HFF-Myc (cell line): ENCODE data around the gene LOC128125822.

ENCODE experiments used
- DNase-seq: peaks from one replicate; pipeline ENCODE4 v3.0.0-alpha.2; 2011; ENCODE audit warnings: low read depth; ENCODE audit errors: extremely low read depth
- H3K4me3 ChIP-seq: replicated peaks from 2 replicates; pipeline ENCODE4 v1.5.1; 2011; ENCODE audit warnings: low read depth, mild to moderate bottlenecking, control low read depth, low read length
- TF ChIP-seq, protein P1 (sequence below): IDR thresholded peaks from 2 replicates; pipeline ENCODE4 v1.5.1; 2012; ENCODE audit warnings: mild to moderate bottlenecking, low read depth, low read length, control low read depth; ENCODE audit errors: missing control alignments

Gene LOC128125822

GRCh38 chr6:63554782-63555181 is 17.5 kb upstream of the LOC128125822 start:
- no peak for DNase-seq
- TF ChIP-seq, protein P1, sequence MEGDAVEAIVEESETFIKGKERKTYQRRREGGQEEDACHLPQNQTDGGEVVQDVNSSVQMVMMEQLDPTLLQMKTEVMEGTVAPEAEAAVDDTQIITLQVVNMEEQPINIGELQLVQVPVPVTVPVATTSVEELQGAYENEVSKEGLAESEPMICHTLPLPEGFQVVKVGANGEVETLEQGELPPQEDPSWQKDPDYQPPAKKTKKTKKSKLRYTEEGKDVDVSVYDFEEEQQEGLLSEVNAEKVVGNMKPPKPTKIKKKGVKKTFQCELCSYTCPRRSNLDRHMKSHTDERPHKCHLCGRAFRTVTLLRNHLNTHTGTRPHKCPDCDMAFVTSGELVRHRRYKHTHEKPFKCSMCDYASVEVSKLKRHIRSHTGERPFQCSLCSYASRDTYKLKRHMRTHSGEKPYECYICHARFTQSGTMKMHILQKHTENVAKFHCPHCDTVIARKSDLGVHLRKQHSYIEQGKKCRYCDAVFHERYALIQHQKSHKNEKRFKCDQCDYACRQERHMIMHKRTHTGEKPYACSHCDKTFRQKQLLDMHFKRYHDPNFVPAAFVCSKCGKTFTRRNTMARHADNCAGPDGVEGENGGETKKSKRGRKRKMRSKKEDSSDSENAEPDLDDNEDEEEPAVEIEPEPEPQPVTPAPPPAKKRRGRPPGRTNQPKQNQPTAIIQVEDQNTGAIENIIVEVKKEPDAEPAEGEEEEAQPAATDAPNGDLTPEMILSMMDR, result no peak
- no peak overlapping the region for H3K4me3 ChIP-seq

DNA sequence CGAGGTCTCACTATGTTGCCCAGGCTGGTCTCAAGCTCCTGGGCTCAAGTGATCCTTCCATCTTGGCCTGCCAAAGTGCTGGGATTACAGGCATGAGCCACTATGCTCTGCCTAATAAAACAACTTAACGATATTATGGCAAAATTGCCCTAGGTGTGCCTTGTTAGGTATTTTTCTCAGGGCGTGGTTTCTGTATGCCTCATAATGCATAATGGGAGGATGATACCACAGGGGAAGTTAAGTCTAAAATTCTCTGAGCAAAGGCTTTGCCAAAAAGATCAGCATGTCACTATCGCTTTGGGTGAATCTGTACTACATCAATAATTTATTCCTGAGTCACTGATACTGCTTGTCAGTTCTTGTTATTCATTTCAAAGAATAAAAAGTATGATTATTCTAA is 15.9 kb upstream of the LOC128125822 start:
- TF ChIP-seq, protein P1, result no peak
- no peak overlapping the region for H3K4me3 ChIP-seq
- no peak for DNase-seq

DNA sequence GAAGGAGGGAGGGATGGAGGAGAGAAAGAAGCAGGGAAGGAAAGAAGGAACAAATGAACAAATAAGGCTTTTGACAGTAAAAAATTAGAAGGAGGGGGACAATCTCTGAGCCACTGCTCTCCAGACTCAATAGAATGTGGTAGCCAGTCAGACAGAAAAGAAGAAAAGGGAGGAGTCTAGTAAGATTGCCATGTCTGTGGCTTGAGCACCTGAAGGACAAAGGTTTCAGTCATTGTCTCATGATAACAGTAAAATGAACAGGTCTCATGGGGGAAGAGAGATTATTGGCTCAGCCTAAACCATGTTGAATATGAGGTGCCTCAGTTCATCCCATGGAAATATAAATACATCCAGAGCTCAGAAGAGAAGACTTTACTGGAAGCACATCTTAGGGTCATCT is 14.0 kb upstream of the LOC128125822 start:
- no peak for DNase-seq
- H3K4me3 ChIP-seq, result no peak overlapping the region
- TF ChIP-seq, protein P1, result no peak

- TF ChIP-seq, protein P1, result no peak
- no peak for DNase-seq
- no peak overlapping the region for H3K4me3 ChIP-seq
Observed at GRCh38 chr6:63560801-63561287, 11.4 kb upstream of the LOC128125822 start.

DNA sequence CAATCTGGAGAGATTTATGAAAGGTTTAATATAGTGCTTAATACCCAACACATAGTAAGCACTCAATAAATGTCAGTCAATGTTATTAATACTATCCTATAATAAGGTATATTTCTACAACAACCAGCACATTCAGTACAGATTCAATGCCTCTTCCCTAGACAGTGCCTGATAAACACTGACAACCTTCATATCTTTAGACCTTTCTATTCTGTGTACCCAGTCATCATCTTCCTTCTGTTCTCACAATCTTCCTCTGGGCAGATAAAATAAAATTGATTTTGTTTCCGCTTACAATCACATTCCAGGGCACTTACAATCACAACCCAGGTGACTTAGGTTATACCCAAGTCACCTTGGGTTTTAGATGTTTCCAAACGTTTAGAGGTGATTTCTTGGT is 11.0 kb upstream of the LOC128125822 start:
- DNase-seq, result no peak
- TF ChIP-seq, protein P1, result no peak
- H3K4me3 ChIP-seq, result no peak overlapping the region

GRCh38 chr6:63563235-63563634 is 9.0 kb upstream of the LOC128125822 start:
- H3K4me3 ChIP-seq, result no peak overlapping the region
- TF ChIP-seq, protein P1, result no peak
- no peak for DNase-seq

GRCh38 chr6:63565058-63565726 is 7.1 kb upstream of the LOC128125822 start:
- no peak for DNase-seq
- H3K4me3 ChIP-seq, result no peak overlapping the region

More at GRCh38 chr6:63565058-63565726, 7.1 kb upstream of the LOC128125822 start:
- TF ChIP-seq, protein P1, result no peak
